K562 (cell line): ENCODE measurements around the gene RPL7A. TPM values are rescaled to one million over a fixed set of nuclear protein-coding genes. Genes with fewer than 3 reads are reported as not detected.

Experiments
- ATAC-seq: fragments of 200-7000 bp; cut with Tn5 transposase; 3 replicates; pipeline ENCODE4 v1.9.1; 2020; ENCODE audit warnings: moderate library complexity
- BruUV-seq: library from RNA; stranded (reverse); fragments of 400-500 nt; replicated peaks from 2 replicates; lab custom pipeline; 2021; lab: Mats Ljungman, UMichigan
- CTCF ChIA-PET: fragments of 300-600 bp; formaldehyde crosslinking; extraction: SDS; loops from one replicate; lab custom pipeline; 2021; ENCODE audit warnings: low intra/inter-chr PET ratio; lab: Yijun Ruan, JAX
- POLR2A ChIA-PET: fragments of 300-600, 350-650 bp; sonication (Branson Sonifier 250); formaldehyde crosslinking; extraction: SDS; loops from one replicate; lab custom pipeline; 2021; ENCODE audit warnings: antibody characterized with exemption, inconsistent platforms; lab: Yijun Ruan, JAX
- DNase-seq, 4 experiments: peaks; one replicate each; pipeline versions ENCODE4 v3.0.0 to v3.0.0-alpha.2; 2011 to 2018; ENCODE audit warnings: low spot score in 3 of 4, mixed read lengths in 3 of 4; ENCODE audit errors: extremely low read depth in 1 of 4
- FAIRE-seq: peaks from 2 replicates; lab custom pipeline; 2011; peaks lifted over from hg19 to GRCh38; lab: Jason Lieb, UNC
- H2AFZ ChIP-seq: 2 replicates; pipeline ENCODE4 v1.6.0; 2011; ENCODE audit warnings: low read depth, low read length, control low read depth, inconsistent platforms
- H3K27ac ChIP-seq: fragments of 200-600 bp; 3 replicates; pipeline ENCODE4 v1.8.0; 2011; ENCODE audit warnings: low read depth, mild to moderate bottlenecking, control low read depth, inconsistent platforms, low read length, moderate library complexity, mixed read lengths; ENCODE audit errors: extremely low read depth
- H3K27me3 ChIP-seq, 2 experiments: fragments of 300-600 bp in 1 of 2; 2 replicates in 1 of 2; 3 replicates in 1 of 2; pipeline versions ENCODE4 v1.6.0 to v1.8.0; 2011; ENCODE audit warnings: inconsistent platforms in 2 of 2, low read length in 2 of 2, mild to moderate bottlenecking in 1 of 2, mixed read lengths in 1 of 2, moderate library complexity in 1 of 2; ENCODE audit not compliant: control insufficient read depth in 2 of 2, insufficient read depth in 2 of 2
- H3K36me3 ChIP-seq: fragments of 300-600 bp; 3 replicates; pipeline ENCODE4 v1.8.0; 2011; ENCODE audit warnings: mild to moderate bottlenecking, low read length, inconsistent platforms; ENCODE audit not compliant: control insufficient read depth, insufficient read depth
- H3K4me1 ChIP-seq, 2 experiments: fragments of 200-600 bp in 1 of 2; replicated peaks in 1 of 2; 2 replicates in 1 of 2; 3 replicates in 1 of 2; pipeline versions ENCODE4 v1.5.1 to v1.8.0; 2011; ENCODE audit warnings: inconsistent platforms in 2 of 2, low read length in 2 of 2, mild to moderate bottlenecking in 1 of 2, mixed read lengths in 1 of 2, moderate library complexity in 1 of 2; ENCODE audit not compliant: control insufficient read depth in 2 of 2, insufficient read depth in 2 of 2
- H3K4me2 ChIP-seq: 2 replicates; pipeline ENCODE4 v1.6.1; 2011; ENCODE audit warnings: low read length, control low read depth, inconsistent platforms, mixed read lengths; ENCODE audit not compliant: insufficient read depth
- H3K4me3 ChIP-seq: fragments of 200-600 bp; sonication (generic), shearing (Covaris generic); 2 replicates; pipeline ENCODE4 v1.5.1; 2016; ENCODE audit warnings: control low read depth, inconsistent platforms
- H3K79me2 ChIP-seq: fragments of 200-600 bp; 3 replicates; pipeline ENCODE4 v1.8.0; 2011; ENCODE audit warnings: low read length, inconsistent platforms; ENCODE audit not compliant: control insufficient read depth, insufficient read depth
- H3K9ac ChIP-seq, 2 experiments: 2 replicates each; pipeline versions ENCODE4 v1.6.0 to v1.6.1; 2011; ENCODE audit warnings: low read depth in 2 of 2, low read length in 2 of 2, control low read depth in 1 of 2, inconsistent platforms in 1 of 2, mild to moderate bottlenecking in 1 of 2, mixed read lengths in 1 of 2; ENCODE audit not compliant: insufficient read depth in 1 of 2
- H3K9me1 ChIP-seq: one replicate; pipeline ENCODE4 v1.6.0; 2011; ENCODE audit warnings: inconsistent platforms, mild to moderate bottlenecking, low read length, moderate library complexity; ENCODE audit not compliant: control insufficient read depth, insufficient read depth
- H3K9me3 ChIP-seq: replicated peaks from 2 replicates; pipeline ENCODE4 v1.5.1; 2011; ENCODE audit warnings: low read depth, low read length, inconsistent platforms; ENCODE audit not compliant: control insufficient read depth, insufficient read depth
- H4K20me1 ChIP-seq: replicated peaks from 2 replicates; pipeline ENCODE4 v1.6.1; 2011; ENCODE audit warnings: low read length, inconsistent platforms, mixed read lengths; ENCODE audit not compliant: control insufficient read depth, insufficient read depth
- BCL6 ChIP-seq: fragments of 250-450 bp; sonication (Bioruptor Pico); IDR thresholded peaks from 2 replicates; pipeline ENCODE4 v1.4.0; 2020
- BRD4 ChIP-seq: fragments of 200-600 bp; sonication (generic); IDR thresholded peaks from 2 replicates; pipeline ENCODE4 v1.6.1; 2017; ENCODE audit warnings: inconsistent platforms
- ESRRA ChIP-seq: fragments of 450-650 bp; IDR thresholded peaks from 2 replicates; pipeline ENCODE4 v1.6.1; 2014; ENCODE audit warnings: low read depth, mild to moderate bottlenecking, moderate library complexity, borderline replicate concordance
- FOXP4 ChIP-seq: sonication (generic); formaldehyde crosslinking; IDR thresholded peaks from 2 replicates; pipeline ENCODE4 v1.8.0; 2022; ENCODE audit warnings: mild to moderate bottlenecking, missing genetic modification reagents, borderline replicate concordance
- HIVEP1 ChIP-seq: fragments of 250-450 bp; sonication (Bioruptor Pico); IDR thresholded peaks from 2 replicates; pipeline ENCODE4 v1.4.0; 2020; ENCODE audit warnings: mild to moderate bottlenecking
- PCBP2 ChIP-seq: fragments of 200-400 bp; formaldehyde crosslinking; IDR thresholded peaks from 2 replicates; pipeline ENCODE4 v1.6.1; 2018; ENCODE audit warnings: low read length, low read depth, mild to moderate bottlenecking, moderate library complexity; ENCODE audit not compliant: poor library complexity, severe bottlenecking
- POLR2A ChIP-seq: fragments of 450-650 bp; conservative IDR thresholded peaks from 2 replicates; pipeline ENCODE4 v1.6.1; 2016
- RAD21 ChIP-seq, 2 experiments: fragments of 250-450 bp in 1 of 2; fragments of 450-650 bp in 1 of 2; sonication (Bioruptor Pico) in 1 of 2; formaldehyde crosslinking in 1 of 2; IDR thresholded peaks in 1 of 2; conservative IDR thresholded peaks in 1 of 2; 2 replicates each; pipeline versions ENCODE4 v1.4.0 to v1.8.0; 2020 to 2022; ENCODE audit warnings: mild to moderate bottlenecking in 2 of 2, moderate library complexity in 1 of 2
- RUNX1 ChIP-seq: sonication (generic); IDR thresholded peaks from 2 replicates; pipeline ENCODE4 v1.6.1; 2016; ENCODE audit warnings: antibody characterized with exemption, low read depth
- SOX6 ChIP-seq: fragments of 450-650 bp; IDR thresholded peaks from 2 replicates; pipeline ENCODE4 v1.6.1; 2014; ENCODE audit warnings: mild to moderate bottlenecking
- SRSF9 ChIP-seq: fragments of 200-400 bp; formaldehyde crosslinking; IDR thresholded peaks from 2 replicates; pipeline ENCODE4 v1.6.1; 2017; ENCODE audit warnings: low read depth, low read length, borderline replicate concordance
- TCF3 ChIP-seq: sonication (generic); formaldehyde crosslinking; IDR thresholded peaks from 2 replicates; pipeline ENCODE4 v1.4.0; 2020; ENCODE audit warnings: mild to moderate bottlenecking, missing genetic modification reagents
- YBX1 ChIP-seq: fragments of 450-650 bp; IDR thresholded peaks from 2 replicates; pipeline ENCODE4 v1.7.1; 2016; ENCODE audit warnings: mild to moderate bottlenecking
- ZNF41 ChIP-seq: fragments of 250-450 bp; sonication (Bioruptor Pico); conservative IDR thresholded peaks from 2 replicates; pipeline ENCODE4 v1.4.0; 2020; ENCODE audit warnings: mild to moderate bottlenecking
- ZNF717 ChIP-seq: fragments of 250-450 bp; sonication (Bioruptor Pico); IDR thresholded peaks from 2 replicates; pipeline ENCODE4 v1.5.0; 2021
- WGBS: fragments of 100-300 bp; shearing (Covaris generic); methylation state at CpG from one replicate; pipeline ENCODE4 v1.1.6; 2016; ENCODE audit warnings: low coverage, mixed read lengths; ENCODE audit not compliant: insufficient coverage; ENCODE audit errors: missing lambda C conversion rate; 5-methylcytosine and 5-hydroxymethylcytosine counted together
- in situ Hi-C: fragments of 300-500 bp; cut with MboI; formaldehyde crosslinking; loops from 4 replicates; pipeline ENCODE4 v1.15.0; 2018; ENCODE audit warnings: inconsistent platforms, mixed read lengths
- intact Hi-C: fragments of 100-400 bp; cut with micrococcal nuclease; formaldehyde crosslinking; loops from 2 replicates; pipeline ENCODE4 v1.14.2; 2022
- polyA plus RNA-seq, 8 experiments: library from polyadenylated mRNA; depleted of rRNA in 4 of 8; stranded (reverse) in 5 of 8; unstranded in 3 of 8; fragments of >200 nt; fragmentation: Nextera tagmentation in 2 of 8; fragmentation: Illumina TruSeq in 1 of 8; extraction: Ambion mirVana in 2 of 8; extraction: Trizol in 1 of 8; gene quantifications; 2 replicates each; pipeline versions ENCODE4 v1.2.1 to v1.2.3, GENCODE V29; 2011 to 2014; ENCODE audit warnings: inconsistent platforms in 1 of 8, missing spikeins in 1 of 8
- total RNA-seq, 7 experiments: library from RNA; depleted of rRNA in 6 of 7; stranded (reverse); fragments of >200 nt in 6 of 7; fragmentation: Illumina TruSeq in 2 of 7; extraction: Trizol in 2 of 7; gene quantifications; 2 replicates each; pipeline versions ENCODE4 v1.2.1 to v1.2.3, GENCODE V29; 2011 to 2021; ENCODE audit warnings: low replicate concordance in 1 of 7

Gene RPL7A
- total and polyA plus RNA-seq, 9 of the 15 experiments (the other 6 are each of a cell fraction or from before 2014, with no cell fraction given): 1,935 to 3,760 (median 2,652) TPM

GRCh38 chr9:133385452-133385851 lies 37.4 kb downstream of the RPL7A start:
- peaks cover 5% of the 10 kb centered on the region for H3K9me3 ChIP-seq
- BruUV-seq: no TSS peak
- H3K27me3 ChIP-seq: peaks cover 25 to 51% of the 10 kb centered on the region in 2 experiments; a peak in 4 of 5 replicates
- TF ChIP-seq ESRRA: no peak
- TF ChIP-seq SRSF9: no peak
- TF ChIP-seq BRD4: no peak
- TF ChIP-seq POLR2A: no peak
- no peak for TF ChIP-seq RUNX1
- TF ChIP-seq TCF3: no peak
- no peak for TF ChIP-seq PCBP2
- TF ChIP-seq RAD21 (CRISPR knock-in tag; conservative IDR thresholded peaks at IDR 0.05 in 1 of 2, IDR thresholded peaks at IDR 0.05 in 1 of 2): no peak
- no peak for TF ChIP-seq YBX1
- no peak for TF ChIP-seq FOXP4
- no peak for TF ChIP-seq BCL6
- no peak for TF ChIP-seq ZNF41 (CRISPR knock-in tag)
- no peak for TF ChIP-seq HIVEP1
- TF ChIP-seq ZNF717: no peak
- no peak for TF ChIP-seq SOX6
- TF ChIP-seq, all 486 proteins: peak for 0
- DNase-seq: no peak
- 19% methylated on average over 14 of the region's 14 CpGs for WGBS
- Histone ChIP-seq H3K4me2 (no peak overlapping the region), H3K27ac (no peak overlapping the region), H3K4me1 (peaks cover 0 to 13% of the 10 kb centered on the region in 2 experiments; a peak in 2 of 5 replicates), H3K36me3 (no peaks in the 10 kb centered on the region), H3K9ac (peak overlapping the region in 1 of 2 experiments; percentile 14; a peak in 1 of 4 replicates), H2AFZ (no peak overlapping the region), H3K9me1 (no peaks in the 10 kb centered on the region), H3K79me2 (no peaks in the 10 kb centered on the region), H4K20me1 (no peaks in the 10 kb centered on the region; the same call in 1 of the 2 replicates), H3K4me3 (no peak overlapping the region)
- ATAC-seq: no peak
- in situ Hi-C loops: no loop called here
- ChIA-PET CTCF (no interaction called here), POLR2A (interaction anchor here (0.6 to 2.9 kb wide), 8 partner anchors 8 to 38 kb away, joined by 3 to 13 read pairs (median 4); partner anchors contain the start of genes MED22 and STKLD1)
- intact Hi-C loops: no loop called here
- FAIRE-seq: no peak
